Activated CD8-positive, alpha-beta memory T cell treated with anti-CD3 and anti-CD28 coated beads for 24 hours (primary cell): ENCODE results near the gene PMEL.
"Not testable (repeated sequence)": the region's sequence is repeated elsewhere in the genome, so short reads cannot be mapped to it uniquely, and the experiment has no call there.

Source experiments
- DNase-seq: peaks from one replicate; pipeline ENCODE4 v3.0.0-alpha.2; 2020

PMEL gene

DNA sequence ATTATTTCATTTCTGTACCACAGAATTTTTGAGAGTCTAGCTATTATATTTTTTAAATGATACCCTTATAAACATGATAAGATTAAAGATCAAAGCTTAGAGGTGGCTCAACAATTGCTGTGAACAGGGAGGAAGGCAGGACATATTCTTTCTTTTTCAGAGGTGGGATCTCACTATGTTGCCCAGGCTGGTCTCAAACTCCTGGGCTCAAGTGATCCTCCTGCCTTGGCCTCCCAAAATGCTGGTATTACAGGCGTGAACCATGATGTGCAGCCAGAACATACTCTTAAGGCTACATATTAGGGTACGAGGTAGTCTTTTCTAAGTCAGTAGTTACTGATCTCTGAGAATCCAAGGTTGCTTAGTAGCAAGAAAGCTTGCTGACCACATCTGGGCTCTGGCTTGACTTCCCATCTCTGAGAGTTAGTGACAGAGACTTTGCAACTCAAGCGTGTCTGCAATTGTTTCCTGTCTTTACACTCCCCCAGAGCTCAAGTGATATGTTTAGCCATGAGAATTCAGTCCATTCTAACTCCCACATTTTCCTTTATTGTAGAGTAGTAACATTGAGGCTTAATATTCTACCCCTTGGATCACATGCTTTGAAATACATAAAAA is 16.6 kb upstream of the PMEL start:
- no peak for DNase-seq

DNA sequence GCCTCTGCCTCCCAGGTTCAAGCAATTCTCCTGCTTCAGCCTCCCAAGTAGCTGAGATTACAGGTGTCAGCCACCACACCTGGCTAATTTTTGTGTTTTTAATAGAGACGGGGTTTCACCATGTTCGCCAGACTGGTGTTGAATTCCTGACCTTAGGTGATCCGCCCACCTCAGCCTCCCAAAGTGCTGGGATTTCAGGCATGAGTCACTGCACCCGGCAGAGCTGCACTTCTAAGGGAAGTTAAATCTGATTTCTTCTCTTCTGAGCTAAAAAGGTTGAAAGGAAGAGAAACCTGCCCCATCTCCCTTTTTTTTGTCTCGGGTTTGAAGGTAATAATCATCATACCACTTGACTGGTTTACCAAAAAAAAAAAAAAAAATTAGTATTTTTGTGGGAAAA is 16.0 kb upstream of the PMEL start:
- not testable (repeated sequence) for DNase-seq

- no peak for DNase-seq
These were observed 13.2 kb upstream of the PMEL start for GRCh38 chr12:55979069-55979468.

DNA sequence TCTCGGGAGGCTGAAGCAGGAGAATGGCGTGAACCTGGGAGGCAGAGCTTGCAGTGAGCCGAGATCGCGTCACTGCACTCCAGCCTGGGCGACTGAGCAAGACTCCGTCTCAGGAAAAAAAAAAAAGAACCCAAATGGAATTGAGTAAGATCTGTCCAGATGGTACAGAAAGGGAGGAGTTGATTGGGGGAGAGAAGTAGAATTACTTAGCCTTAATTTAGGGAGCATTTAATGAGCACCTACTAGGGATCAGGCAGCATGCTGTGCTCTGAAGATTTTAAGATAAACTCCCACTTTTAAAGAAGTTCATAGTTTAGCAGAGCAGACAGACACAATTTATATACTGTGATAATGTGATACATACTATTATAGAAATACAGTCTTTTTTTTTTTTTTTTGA is 12.6 kb upstream of the PMEL start:
- no peak for DNase-seq

- DNase-seq = no peak
These were observed 8.5 kb upstream of the PMEL start for GRCh38 chr12:55974308-55974730.

DNA sequence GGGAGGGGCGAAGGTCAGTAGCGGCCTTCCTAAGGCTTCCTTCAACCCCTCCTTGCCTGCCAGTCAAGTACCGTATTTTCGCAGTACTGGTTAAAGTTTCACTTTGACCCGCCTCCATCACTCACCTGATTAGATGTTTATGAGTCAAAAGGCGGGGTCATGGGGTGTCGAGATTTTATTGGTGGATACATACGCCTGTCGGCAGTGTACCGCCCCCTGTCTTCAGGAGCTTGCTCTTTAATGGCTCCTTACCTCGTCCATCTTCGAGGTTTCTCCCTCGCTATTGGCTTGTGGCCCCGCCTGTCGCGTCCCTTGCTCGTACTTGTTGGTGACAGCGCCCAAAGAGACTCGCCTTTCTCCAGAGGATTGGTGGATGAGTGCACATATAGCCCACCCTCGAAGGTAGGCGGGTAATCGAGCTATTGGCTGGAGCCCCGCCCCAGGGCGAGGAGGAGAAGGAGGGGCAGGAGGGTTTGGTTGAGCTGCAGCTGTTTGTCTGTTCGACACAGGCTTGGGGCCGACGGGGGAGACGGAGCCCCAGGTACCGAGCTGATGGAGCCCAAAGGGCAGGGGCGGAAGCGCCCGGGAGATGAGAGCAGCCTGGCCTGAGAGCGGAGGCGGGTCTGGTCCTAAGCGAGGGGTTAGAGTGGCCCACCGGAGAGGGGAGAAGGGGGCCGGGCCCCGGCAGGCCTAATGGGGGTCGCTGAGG is 7.9 kb upstream of the PMEL start, which contains the start of gene RAB5B:
RAB5B (plus strand) TSS at position 480 of the 709 bp plus-strand sequence. CDS start 12,883 bp downstream, outside the sequence.
- peak; percentile 94 for DNase-seq

GRCh38 chr12:55972911-55973598 is 7.2 kb upstream of the PMEL start:
- DNase-seq = peak; percentile 59

DNA sequence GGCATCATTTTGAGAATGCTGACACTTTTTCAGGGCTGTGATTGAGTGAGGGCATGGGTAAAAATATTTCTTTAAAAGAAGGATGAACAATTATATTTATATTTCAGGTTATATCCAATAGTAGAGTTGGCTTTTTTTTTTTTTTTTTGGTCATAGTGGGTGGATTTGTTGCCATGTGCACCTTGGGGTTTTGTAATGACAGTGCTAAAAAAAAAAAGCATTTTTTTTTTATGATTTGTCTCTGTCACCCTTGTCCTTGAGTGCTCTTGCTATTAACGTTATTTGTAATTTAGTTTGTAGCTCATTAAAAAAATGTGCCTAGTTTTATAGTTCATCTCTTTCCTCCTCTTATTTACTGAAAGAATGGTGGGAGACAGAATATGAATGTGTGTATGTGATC is 6.6 kb upstream of the PMEL start:
- no peak for DNase-seq

- no peak for DNase-seq
These were observed 6.2 kb upstream of the PMEL start for GRCh38 chr12:55972042-55972441.

- DNase-seq = no peak
These were observed 4.9 kb upstream of the PMEL start for GRCh38 chr12:55970775-55971174.

- DNase-seq = no peak
These were observed 3.5 kb upstream of the PMEL start for GRCh38 chr12:55969356-55969755.

- peak; percentile 97 for DNase-seq
These were observed 803 bp upstream of the PMEL start, which contains the start of gene CDK2 for GRCh38 chr12:55966408-55967281. Gene CDK2 (plus strand): TSS chr12:55966830. CDS start chr12:55967009, 179 bp downstream.

DNA sequence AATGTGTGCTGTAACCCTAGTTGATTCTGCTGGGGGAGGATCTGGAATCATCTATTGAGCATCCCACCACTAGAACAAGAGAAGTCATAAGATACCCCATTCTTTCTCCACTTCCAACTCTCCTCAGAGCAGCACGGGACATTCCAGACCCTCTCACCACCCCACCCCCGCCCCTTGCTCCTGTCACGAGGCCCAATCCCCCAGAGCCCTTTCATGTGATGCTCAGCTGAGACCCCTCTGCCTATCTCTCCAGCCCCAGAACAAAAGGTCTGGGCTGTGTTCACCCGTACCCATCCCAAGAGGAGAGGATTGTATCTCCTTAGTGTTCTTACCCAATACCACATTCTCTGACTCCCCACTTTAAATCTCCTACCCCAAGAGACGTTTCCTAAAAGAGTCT is 602 bp downstream of the PMEL start:
- DNase-seq = no peak

DNA sequence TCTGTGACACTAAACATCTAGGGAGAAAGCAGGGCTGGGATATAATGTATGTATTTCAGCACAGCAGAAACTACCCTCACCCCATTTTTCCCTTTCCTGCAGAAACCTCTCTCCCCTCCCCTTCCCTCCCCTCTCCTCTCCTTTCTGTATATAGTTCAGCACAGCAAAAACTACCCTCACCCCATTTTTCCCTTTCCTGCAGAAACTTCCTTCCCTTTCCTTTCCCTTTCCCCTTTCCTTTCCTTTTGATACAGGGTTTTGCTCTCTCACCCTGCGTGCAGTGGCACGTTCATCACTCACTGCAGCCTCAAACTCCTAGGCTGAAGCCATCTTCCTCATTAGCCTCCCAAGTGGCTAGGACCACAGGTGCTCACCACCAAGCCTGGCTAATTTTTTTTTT is 2.1 kb downstream of the PMEL start:
- DNase-seq = no peak

DNA sequence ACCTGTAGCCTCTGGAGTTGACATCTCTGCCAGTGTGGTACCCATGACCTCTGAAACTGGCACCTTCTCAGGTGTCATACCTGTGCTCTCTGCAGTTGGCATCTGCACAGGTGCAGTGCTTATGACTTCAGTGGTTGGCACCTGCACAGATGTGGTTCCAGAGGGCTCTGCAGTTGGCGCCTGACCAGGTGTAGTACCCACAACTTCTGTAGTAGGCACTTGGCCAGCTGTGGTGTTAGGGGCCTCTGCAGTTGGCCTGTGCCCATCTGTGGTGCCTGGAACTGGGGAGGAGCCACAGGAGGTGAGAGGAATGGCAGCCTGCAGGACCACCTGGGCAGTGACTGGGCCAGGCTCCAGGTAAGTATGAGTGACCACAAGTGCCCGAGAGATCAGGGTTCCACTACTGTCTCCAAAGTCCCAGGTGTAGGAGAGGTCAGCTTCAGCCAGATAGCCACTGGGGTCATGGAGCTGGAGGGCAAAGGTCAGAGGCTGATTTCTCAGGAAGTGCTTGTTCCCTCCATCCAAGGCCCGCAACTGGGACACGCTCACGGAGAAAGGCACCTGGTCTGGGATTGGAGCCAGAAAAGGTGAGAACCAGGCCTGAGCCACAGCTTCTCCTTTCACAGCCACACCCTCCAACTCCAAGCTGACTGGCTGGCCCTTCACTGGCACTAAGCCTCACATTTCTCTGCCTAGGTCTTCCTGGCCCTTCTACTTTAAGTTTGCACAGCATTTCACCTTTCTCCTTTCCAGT is 8.6 kb downstream of the PMEL start:
- DNase-seq = no peak

- DNase-seq = peak; percentile 69
These were observed 9.9 kb downstream of the PMEL start for GRCh38 chr12:55955800-55956508.

GRCh38 chr12:55955344-55955743 is 10.5 kb downstream of the PMEL start:
- no peak for DNase-seq

GRCh38 chr12:55946553-55946952 is 19.3 kb downstream of the PMEL start:
- DNase-seq = no peak

- no peak for DNase-seq
These were observed 23.2 kb downstream of the PMEL start for GRCh38 chr12:55942577-55943136.

GRCh38 chr12:55942055-55942454 is 23.8 kb downstream of the PMEL start:
- DNase-seq = no peak
